IMR-90 (cell line): ENCODE measurements around the gene ZNF284. TPM values are rescaled to one million over a fixed set of nuclear protein-coding genes. Genes with fewer than 3 reads are reported as not detected.

Source experiments
- ATAC-seq: fragments of 200-7000 bp; cut with Tn5 transposase; 2 replicates; pipeline ENCODE4 v1.9.1; 2020; ENCODE audit warnings: low read depth, mild to moderate bottlenecking, moderate library complexity
- BruUV-seq: library from RNA; stranded (reverse); fragments of 400-500 nt; replicated peaks from 2 replicates; lab custom pipeline; 2021; lab: Mats Ljungman, UMichigan
- CTCF ChIA-PET: fragments of 300-600 bp; formaldehyde crosslinking; extraction: SDS; loops from one replicate; lab custom pipeline; 2021; ENCODE audit warnings: antibody characterized with exemption; lab: Yijun Ruan, JAX
- POLR2A ChIA-PET: fragments of 300-600 bp; sonication (Branson Sonifier 250); formaldehyde crosslinking; loops from one replicate; lab custom pipeline; 2022; ENCODE audit warnings: antibody characterized with exemption; ENCODE audit not compliant: unreplicated experiment; lab: Charles Lee
- DNase-seq: peaks from one replicate; pipeline ENCODE4 v3.0.0; 2013
- H2AFZ ChIP-seq: replicated peaks from 2 replicates; pipeline ENCODE3; 2013; ENCODE audit warnings: low read length, mild to moderate bottlenecking; ENCODE audit not compliant: poor library complexity
- H2AK5ac ChIP-seq: 2 replicates; pipeline ENCODE4 v1.6.1; 2013; ENCODE audit warnings: low read depth, low read length, inconsistent platforms
- H2AK9ac ChIP-seq: replicated peaks from 2 replicates; pipeline ENCODE3; 2013; ENCODE audit warnings: mild to moderate bottlenecking, low read depth, low read length, moderate library complexity; ENCODE audit not compliant: poor library complexity
- H2BK120ac ChIP-seq: 2 replicates; pipeline ENCODE4 v1.6.1; 2013; ENCODE audit warnings: low read depth, low read length, inconsistent platforms
- H2BK15ac ChIP-seq: 3 replicates; pipeline ENCODE4 v1.6.1; 2013; ENCODE audit warnings: low read depth, low read length, inconsistent platforms
- H2BK20ac ChIP-seq: 2 replicates; pipeline ENCODE4 v1.6.1; 2013; ENCODE audit warnings: low read depth, mild to moderate bottlenecking, inconsistent platforms, low read length, moderate library complexity
- H2BK5ac ChIP-seq: 2 replicates; pipeline ENCODE4 v1.6.1; 2013; ENCODE audit warnings: mild to moderate bottlenecking, low read depth, low read length, inconsistent platforms; ENCODE audit not compliant: poor library complexity, severe bottlenecking
- H3K14ac ChIP-seq: replicated peaks from 2 replicates; pipeline ENCODE4 v1.6.1; 2013; ENCODE audit warnings: low read depth, low read length, inconsistent platforms
- H3K18ac ChIP-seq: 2 replicates; pipeline ENCODE4 v1.6.1; 2013; ENCODE audit warnings: low read depth, low read length, control low read depth
- H3K23ac ChIP-seq: 2 replicates; pipeline ENCODE4 v1.6.1; 2013; ENCODE audit warnings: low read depth, low read length, inconsistent platforms
- H3K27ac ChIP-seq: 2 replicates; pipeline ENCODE4 v1.5.1; 2013; ENCODE audit warnings: mild to moderate bottlenecking, control low read depth, low read length; ENCODE audit not compliant: insufficient read depth
- H3K27me3 ChIP-seq: 2 replicates; pipeline ENCODE4 v1.6.1; 2013; ENCODE audit warnings: low read length; ENCODE audit not compliant: control insufficient read depth, insufficient read depth
- H3K36me3 ChIP-seq: 2 replicates; pipeline ENCODE4 v1.6.1; 2013; ENCODE audit warnings: low read length, mixed read lengths; ENCODE audit not compliant: control insufficient read depth, insufficient read depth
- H3K4ac ChIP-seq: 2 replicates; pipeline ENCODE4 v1.6.1; 2013; ENCODE audit warnings: low read depth, low read length, inconsistent platforms
- H3K4me1 ChIP-seq: 2 replicates; pipeline ENCODE4 v1.6.1; 2013; ENCODE audit warnings: low read length, mixed read lengths; ENCODE audit not compliant: control insufficient read depth, insufficient read depth
- H3K4me2 ChIP-seq: 2 replicates; pipeline ENCODE4 v1.6.1; 2013; ENCODE audit warnings: low read depth, mild to moderate bottlenecking, control low read depth, low read length, moderate library complexity
- H3K4me3 ChIP-seq: 2 replicates; pipeline ENCODE4 v1.5.1; 2013; ENCODE audit warnings: low read depth, mild to moderate bottlenecking, control low read depth, low read length, moderate library complexity; ENCODE audit not compliant: insufficient read depth
- H3K56ac ChIP-seq: 2 replicates; pipeline ENCODE4 v1.6.1; 2013; ENCODE audit warnings: low read length, inconsistent platforms; ENCODE audit not compliant: insufficient read depth; ENCODE audit errors: extremely low read depth
- H3K79me1 ChIP-seq, 2 experiments: 2 replicates each; pipeline ENCODE4 v1.6.1; 2013; ENCODE audit warnings: low read length in 2 of 2, inconsistent platforms in 1 of 2, low read depth in 1 of 2
- H3K9ac ChIP-seq: 2 replicates; pipeline ENCODE4 v1.6.1; 2013; ENCODE audit warnings: low read depth, low read length, control low read depth
- H3K9me1 ChIP-seq: 2 replicates; pipeline ENCODE4 v1.6.1; 2013; ENCODE audit warnings: low read length, inconsistent platforms; ENCODE audit not compliant: insufficient read depth
- H3K9me3 ChIP-seq: 2 replicates; pipeline ENCODE4 v1.6.1; 2013; ENCODE audit warnings: low read length; ENCODE audit not compliant: control insufficient read depth, insufficient read depth
- H4K20me1 ChIP-seq: 2 replicates; pipeline ENCODE4 v1.6.1; 2013; ENCODE audit warnings: low read length, inconsistent platforms; ENCODE audit not compliant: insufficient read depth
- H4K5ac ChIP-seq: 2 replicates; pipeline ENCODE4 v1.6.1; 2013; ENCODE audit warnings: mild to moderate bottlenecking, low read depth, low read length, control low read depth
- H4K8ac ChIP-seq, 2 experiments: 2 replicates each; pipeline ENCODE4 v1.6.1; 2013; ENCODE audit warnings: low read depth in 2 of 2, low read length in 2 of 2, control low read depth in 1 of 2, inconsistent platforms in 1 of 2
- H4K91ac ChIP-seq: 2 replicates; pipeline ENCODE4 v1.6.1; 2013; ENCODE audit warnings: low read depth, low read length, inconsistent platforms; ENCODE audit not compliant: insufficient read depth
- BHLHE40 ChIP-seq: fragments of 150-350 bp; IDR thresholded peaks from 2 replicates; pipeline ENCODE4 v1.6.1; 2016; ENCODE audit warnings: mild to moderate bottlenecking, low read depth, low read length
- CEBPB ChIP-seq: IDR thresholded peaks from 2 replicates; pipeline ENCODE4 v1.6.1; 2012; ENCODE audit warnings: low read depth, low read length, improper control_type of control experiment
- MAFK ChIP-seq: IDR thresholded peaks from 2 replicates; pipeline ENCODE4 v1.6.1; 2012; ENCODE audit warnings: low read depth, low read length, improper control_type of control experiment
- MAZ ChIP-seq: IDR thresholded peaks from 2 replicates; pipeline ENCODE4 v1.6.1; 2012; ENCODE audit warnings: low read depth, mild to moderate bottlenecking, low read length, improper control_type of control experiment, moderate library complexity, borderline replicate concordance
- MXI1 ChIP-seq: IDR thresholded peaks from 2 replicates; pipeline ENCODE4 v1.6.1; 2012; ENCODE audit warnings: low read depth, mild to moderate bottlenecking, low read length, moderate library complexity, borderline replicate concordance
- NFE2L2 ChIP-seq: fragments of 150-350 bp; IDR thresholded peaks from 2 replicates; pipeline ENCODE4 v1.6.1; 2016; ENCODE audit warnings: low read depth, mild to moderate bottlenecking, low read length
- RAD21 ChIP-seq: IDR thresholded peaks from 2 replicates; pipeline ENCODE4 v1.6.1; 2012; ENCODE audit warnings: low read length, improper control_type of control experiment
- RCOR1 ChIP-seq: IDR thresholded peaks from 2 replicates; pipeline ENCODE4 v1.6.1; 2012; ENCODE audit warnings: mild to moderate bottlenecking, low read length, improper control_type of control experiment; ENCODE audit not compliant: insufficient replicate concordance
- RFX5 ChIP-seq: IDR thresholded peaks from 2 replicates; pipeline ENCODE4 v1.8.0; 2012; ENCODE audit warnings: low read depth, mild to moderate bottlenecking, low read length, moderate library complexity
- SMC3 ChIP-seq: fragments of 150-350 bp; IDR thresholded peaks from 2 replicates; pipeline ENCODE4 v1.6.1; 2016; ENCODE audit warnings: low read depth, mild to moderate bottlenecking, antibody characterized with exemption, low read length, moderate library complexity
- dilution Hi-C: fragments of 300-500 bp; cut with HindIII; formaldehyde crosslinking; loops from one replicate; pipeline ENCODE4 v1.14.3; 2018; ENCODE audit warnings: low sequenced_read_pairs; ENCODE audit not compliant: unreplicated experiment
- in situ Hi-C: fragments of 300-500 bp; cut with MboI; formaldehyde crosslinking; loops from 3 replicates; pipeline ENCODE4 v1.14.3; 2019; ENCODE audit warnings: low sequenced_read_pairs, inconsistent platforms, mixed read lengths
- intact Hi-C: fragments of 100-400 bp; cut with micrococcal nuclease; formaldehyde crosslinking; loops from 2 replicates; pipeline ENCODE4 v1.10.0; 2022
- polyA plus RNA-seq, 3 experiments: library from polyadenylated mRNA; depleted of rRNA; stranded (reverse); fragments of >200 nt; gene quantifications; 2 replicates each; pipeline ENCODE4 v1.2.3, GENCODE V29; 2012; ENCODE audit warnings: low replicate concordance in 1 of 3
- total RNA-seq: library from RNA; depleted of rRNA; stranded (reverse); fragments of >200 nt; gene quantifications from 2 replicates; pipeline ENCODE4 v1.2.3, GENCODE V29; 2012
- TF ChIP-seq, protein P1 (sequence below): fragments of 150-350 bp; IDR thresholded peaks from 2 replicates; pipeline ENCODE4 v1.6.1; 2017; ENCODE audit warnings: mild to moderate bottlenecking, antibody characterized with exemption, low read length, low read depth
- TF ChIP-seq, protein P2 (sequence below): conservative IDR thresholded peaks from 2 replicates; pipeline ENCODE4 v1.5.1; 2012; ENCODE audit warnings: mild to moderate bottlenecking, low read depth, low read length, improper control_type of control experiment

Gene ZNF284
- total and polyA plus RNA-seq, 2 of the 4 experiments (the other 2 are of a cell fraction) = 1.2 to 4.1 TPM

DNA sequence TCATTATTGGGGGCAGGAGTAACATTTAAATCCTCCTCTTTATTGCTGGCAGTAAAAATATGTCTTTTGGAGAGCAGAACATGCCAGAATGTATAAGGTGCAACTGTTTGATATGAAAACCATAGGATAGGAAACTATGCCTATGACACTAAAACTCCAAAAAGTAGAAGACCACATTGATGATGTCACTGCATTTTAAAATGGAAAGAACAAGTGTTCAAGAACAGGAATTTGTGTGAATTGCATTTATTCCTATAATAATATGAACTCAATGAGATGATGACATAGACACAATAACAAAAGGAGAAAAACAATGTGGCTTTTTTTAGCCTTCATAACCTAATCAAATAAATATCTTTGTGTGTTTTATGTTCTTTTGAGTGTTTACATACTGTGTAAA, 37.5 kb downstream of the ZNF284 start:
- Histone ChIP-seq H3K27me3 (no peaks in the 10 kb centered on the region), H4K91ac (no peak overlapping the region), H2BK120ac (no peak overlapping the region), H2BK15ac (no peak overlapping the region), H3K4me3 (no peak overlapping the region), H2AFZ (no peak overlapping the region), H2AK5ac (no peak overlapping the region), H3K9me3 (peaks cover 31% of the 10 kb centered on the region), H3K4me2 (no peak overlapping the region), H3K27ac (no peak overlapping the region), H3K23ac (no peak overlapping the region), H4K20me1 (no peaks in the 10 kb centered on the region), H2BK20ac (no peak overlapping the region), H3K14ac (no peak overlapping the region), H2BK5ac (no peak overlapping the region), H4K5ac (no peak overlapping the region), H3K9me1 (no peaks in the 10 kb centered on the region), H3K79me1 (peaks cover 5 to 19% of the 10 kb centered on the region in 2 experiments; a peak in 3 of 4 replicates), H2AK9ac (no peak overlapping the region), H3K36me3 (peaks cover 26% of the 10 kb centered on the region), H3K9ac (no peak overlapping the region), H3K4me1 (no peaks in the 10 kb centered on the region), H3K4ac (no peak overlapping the region), H3K18ac (no peak overlapping the region), H4K8ac (no peak overlapping the region), H3K56ac (no peak overlapping the region)
- intact Hi-C loops = no loop called here
- CTCF ChIA-PET = no interaction called here
- TF ChIP-seq, protein P1, sequence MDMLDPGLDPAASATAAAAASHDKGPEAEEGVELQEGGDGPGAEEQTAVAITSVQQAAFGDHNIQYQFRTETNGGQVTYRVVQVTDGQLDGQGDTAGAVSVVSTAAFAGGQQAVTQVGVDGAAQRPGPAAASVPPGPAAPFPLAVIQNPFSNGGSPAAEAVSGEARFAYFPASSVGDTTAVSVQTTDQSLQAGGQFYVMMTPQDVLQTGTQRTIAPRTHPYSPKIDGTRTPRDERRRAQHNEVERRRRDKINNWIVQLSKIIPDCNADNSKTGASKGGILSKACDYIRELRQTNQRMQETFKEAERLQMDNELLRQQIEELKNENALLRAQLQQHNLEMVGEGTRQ = no peak
- TF ChIP-seq MAFK (no peak), MAZ (no peak), SMC3 (no peak), MXI1 (no peak), RAD21 (no peak), BHLHE40 (no peak), CEBPB (no peak), RFX5 (no peak), NFE2L2 (no peak), RCOR1 (no peak)
- TF ChIP-seq, protein P2, sequence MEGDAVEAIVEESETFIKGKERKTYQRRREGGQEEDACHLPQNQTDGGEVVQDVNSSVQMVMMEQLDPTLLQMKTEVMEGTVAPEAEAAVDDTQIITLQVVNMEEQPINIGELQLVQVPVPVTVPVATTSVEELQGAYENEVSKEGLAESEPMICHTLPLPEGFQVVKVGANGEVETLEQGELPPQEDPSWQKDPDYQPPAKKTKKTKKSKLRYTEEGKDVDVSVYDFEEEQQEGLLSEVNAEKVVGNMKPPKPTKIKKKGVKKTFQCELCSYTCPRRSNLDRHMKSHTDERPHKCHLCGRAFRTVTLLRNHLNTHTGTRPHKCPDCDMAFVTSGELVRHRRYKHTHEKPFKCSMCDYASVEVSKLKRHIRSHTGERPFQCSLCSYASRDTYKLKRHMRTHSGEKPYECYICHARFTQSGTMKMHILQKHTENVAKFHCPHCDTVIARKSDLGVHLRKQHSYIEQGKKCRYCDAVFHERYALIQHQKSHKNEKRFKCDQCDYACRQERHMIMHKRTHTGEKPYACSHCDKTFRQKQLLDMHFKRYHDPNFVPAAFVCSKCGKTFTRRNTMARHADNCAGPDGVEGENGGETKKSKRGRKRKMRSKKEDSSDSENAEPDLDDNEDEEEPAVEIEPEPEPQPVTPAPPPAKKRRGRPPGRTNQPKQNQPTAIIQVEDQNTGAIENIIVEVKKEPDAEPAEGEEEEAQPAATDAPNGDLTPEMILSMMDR = no peak
- DNase-seq (no peak), ATAC-seq (no peak)
- in situ Hi-C loops = no loop called here
- BruUV-seq = no TSS peak
- POLR2A ChIA-PET = no interaction called here
- dilution Hi-C loops = no loop called here
